CD4-positive, alpha-beta T cell treated with Interleukin-15 for 1 hour (primary cell): ENCODE data around the gene ABHD8.

Source experiments
- DNase-seq: peaks from one replicate; pipeline ENCODE4 v3.0.0-alpha.2; 2020

ABHD8 gene

DNA sequence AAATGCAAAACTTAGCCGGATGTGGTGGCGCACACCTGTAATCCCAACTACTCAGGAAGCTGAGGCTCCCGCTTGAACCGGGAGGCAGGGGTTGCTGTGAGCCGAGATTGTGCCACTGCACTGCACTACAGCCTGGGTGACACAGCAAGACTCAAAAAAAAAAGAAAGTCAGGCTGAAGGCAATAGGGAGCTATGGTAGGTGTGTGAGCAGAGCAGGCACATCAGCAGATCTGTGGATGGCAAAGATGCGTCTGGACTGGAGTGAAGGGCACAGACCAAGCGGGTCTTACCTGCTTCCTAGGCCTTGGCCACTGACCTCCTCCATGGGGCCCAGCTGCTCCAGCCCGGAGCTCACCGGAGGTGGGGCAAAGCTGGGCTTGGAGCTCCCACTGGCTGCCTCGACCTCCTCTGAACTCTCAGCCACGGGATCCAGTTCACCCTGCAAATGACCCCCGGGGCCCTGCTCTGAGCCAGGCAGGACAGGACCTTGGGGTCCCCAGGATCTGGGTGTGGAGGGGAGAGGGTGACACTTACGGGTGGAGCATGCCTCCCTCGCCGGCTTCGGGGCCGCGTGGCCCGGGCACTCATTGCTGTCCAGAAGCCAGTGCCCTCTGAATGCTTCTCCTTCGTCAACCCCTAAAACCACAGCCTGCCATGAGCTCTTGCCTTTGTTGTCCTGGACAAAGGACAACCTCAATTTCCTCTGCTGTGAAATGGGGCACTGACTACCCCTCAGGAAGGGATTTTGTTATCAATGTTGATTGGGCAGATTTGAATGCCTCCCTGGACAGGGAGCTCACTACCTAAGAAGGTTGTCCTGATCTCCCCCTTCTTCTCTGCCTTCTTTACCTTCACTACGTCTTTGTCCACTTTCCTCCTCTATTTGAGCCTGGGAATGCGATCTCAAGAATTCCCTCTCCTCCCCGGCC is 39.2 kb downstream of the ABHD8 start:
- DNase-seq = no peak

GRCh38 chr19:17262557-17262956 is 40.7 kb downstream of the ABHD8 start:
- DNase-seq = no peak

- peak; percentile 88 for DNase-seq
Measured at GRCh38 chr19:17260842-17261325, 42.3 kb downstream of the ABHD8 start.

DNA sequence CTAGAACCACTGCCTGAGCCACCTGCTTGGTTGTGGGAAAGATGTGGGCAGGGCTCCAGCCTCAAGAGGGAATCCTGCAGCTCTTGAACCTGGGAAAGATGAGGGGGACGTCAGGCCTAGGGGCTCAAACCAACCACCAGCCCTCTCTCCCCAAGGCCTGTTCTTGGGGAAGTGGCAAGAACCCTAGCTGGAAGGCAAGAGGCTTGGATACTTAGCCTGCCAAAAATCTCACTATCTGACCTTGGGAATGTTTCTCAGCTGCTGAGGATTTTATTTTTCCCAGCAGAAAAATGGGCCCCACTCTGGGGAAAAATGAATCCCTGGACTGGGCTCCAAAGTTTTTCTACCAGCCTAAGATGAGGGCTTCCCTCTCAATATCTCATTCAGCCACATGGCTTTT is 43.3 kb downstream of the ABHD8 start:
- no peak for DNase-seq

DNA sequence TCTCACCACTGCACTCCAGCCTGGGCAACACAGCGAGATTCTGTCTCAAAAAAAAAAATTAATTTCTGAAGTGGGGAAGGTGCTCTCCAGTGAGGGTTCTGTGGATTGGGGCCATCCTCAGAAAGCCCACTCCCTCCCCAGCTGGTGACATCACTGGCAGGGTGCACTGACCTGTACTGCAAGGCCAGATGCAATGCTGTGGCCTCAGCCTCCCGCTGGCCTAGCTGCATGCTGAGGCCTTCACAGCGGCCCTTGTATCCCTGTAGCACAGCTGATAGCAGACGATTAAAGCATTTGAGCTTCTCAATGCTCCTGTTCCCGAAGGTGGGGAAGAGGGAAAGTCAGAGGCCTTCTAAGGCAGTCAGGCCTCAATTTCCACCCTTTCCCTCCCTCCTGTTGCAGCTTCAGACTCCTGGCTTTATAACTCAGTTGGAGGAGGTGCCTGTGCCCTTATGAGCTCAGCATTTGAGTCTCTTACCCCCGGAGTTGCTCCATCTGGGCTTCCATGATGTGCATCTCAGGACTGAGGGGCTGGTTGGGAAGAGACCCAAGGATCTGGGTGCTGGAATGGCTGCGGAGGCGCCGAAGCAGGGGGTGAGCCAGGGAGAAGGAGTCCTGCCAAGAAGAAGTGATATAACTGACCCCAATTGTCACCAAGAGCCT is 44.0 kb downstream of the ABHD8 start:
- no peak for DNase-seq

GRCh38 chr19:17256130-17256529 is 47.1 kb downstream of the ABHD8 start:
- no peak for DNase-seq

GRCh38 chr19:17255150-17255621 is 48.0 kb downstream of the ABHD8 start:
- DNase-seq = no peak

DNA sequence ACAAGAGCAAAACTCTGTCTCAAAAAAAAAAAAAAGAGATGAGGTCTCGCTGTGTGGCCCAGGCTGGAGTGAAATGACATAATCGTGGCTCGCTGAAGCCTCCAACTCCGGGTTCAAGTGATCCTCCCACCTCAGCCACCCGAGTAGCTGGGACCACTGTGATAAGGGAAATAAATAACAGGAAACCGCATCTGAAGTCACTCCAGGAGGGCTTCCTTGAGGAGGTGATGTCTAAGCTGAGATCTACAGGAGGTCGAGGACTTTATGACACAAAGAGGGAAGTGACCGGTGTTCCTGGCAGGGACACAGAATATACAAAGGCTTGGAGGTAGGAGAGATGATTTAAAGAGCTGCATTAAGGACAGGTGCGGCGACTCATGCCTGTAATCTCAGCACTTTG is 48.6 kb downstream of the ABHD8 start:
- DNase-seq = no peak

DNA sequence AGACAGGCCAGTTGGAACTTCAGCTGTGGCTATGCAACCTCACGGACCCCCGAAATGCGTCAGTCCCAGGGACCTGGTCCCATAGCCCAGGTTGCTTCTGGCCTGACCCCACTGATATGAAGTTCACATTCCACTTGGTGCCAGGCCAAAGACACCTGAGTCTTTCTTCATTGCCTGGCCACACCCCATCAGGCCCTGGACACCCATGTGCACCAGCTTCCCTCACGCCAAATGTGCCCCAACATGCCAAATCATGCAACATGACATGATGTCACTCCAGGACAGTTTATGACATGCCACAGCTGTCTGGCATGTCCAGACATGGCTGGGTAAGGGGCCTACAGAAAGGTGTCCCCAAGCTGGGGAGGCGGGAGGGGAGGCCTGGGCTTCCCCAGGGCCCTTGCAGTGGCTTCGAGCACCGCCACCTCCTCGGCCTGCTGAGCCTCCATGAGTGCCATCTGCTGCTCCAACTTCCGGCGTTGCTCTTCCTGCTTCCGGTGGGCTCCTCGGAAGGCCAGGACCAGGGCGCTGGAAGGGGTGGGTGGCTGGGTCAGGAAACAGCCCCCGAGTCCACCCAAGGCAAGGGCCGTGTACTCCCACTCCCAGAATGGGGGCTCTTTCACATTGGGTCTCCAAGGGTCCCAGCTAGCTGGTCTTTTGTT is 53.2 kb downstream of the ABHD8 start:
- no peak for DNase-seq

DNA sequence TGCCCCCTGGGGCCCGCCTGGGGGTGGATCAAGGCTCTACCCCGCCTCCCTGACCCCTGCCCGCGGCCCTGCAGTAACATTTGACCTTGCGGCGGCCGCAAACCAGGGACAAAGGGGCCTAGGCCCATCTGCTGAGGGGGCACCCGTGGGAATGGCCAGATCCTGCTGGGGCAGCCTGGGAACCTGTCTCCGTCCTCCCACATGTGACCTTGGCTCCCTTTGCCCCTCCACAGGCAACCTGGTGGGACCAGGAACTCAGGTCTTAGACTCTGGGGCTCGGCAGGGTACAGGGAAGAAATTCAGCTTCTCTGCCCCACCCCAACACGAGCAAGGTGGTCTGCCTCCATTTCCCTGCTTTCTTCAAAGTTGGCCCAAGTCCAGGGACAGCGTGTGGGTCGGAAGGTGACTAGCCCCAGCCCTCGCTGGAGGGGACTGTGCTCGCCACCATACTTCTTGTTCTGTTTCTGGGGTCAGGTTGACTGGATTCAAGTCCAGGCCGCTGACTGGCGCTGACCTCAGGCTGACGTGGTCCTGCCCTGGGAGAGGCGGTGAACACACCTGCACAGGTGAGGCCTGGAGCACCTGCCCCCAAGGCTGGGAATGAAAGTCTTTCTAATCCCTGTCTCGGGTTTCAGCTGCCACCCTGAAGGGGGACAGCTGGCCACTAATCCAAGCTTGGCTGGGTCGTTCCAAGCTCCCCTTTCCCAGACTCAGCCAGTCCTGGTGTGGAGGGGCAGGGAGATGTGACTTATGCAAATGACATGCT is 55.0 kb downstream of the ABHD8 start:
- DNase-seq = no peak

DNA sequence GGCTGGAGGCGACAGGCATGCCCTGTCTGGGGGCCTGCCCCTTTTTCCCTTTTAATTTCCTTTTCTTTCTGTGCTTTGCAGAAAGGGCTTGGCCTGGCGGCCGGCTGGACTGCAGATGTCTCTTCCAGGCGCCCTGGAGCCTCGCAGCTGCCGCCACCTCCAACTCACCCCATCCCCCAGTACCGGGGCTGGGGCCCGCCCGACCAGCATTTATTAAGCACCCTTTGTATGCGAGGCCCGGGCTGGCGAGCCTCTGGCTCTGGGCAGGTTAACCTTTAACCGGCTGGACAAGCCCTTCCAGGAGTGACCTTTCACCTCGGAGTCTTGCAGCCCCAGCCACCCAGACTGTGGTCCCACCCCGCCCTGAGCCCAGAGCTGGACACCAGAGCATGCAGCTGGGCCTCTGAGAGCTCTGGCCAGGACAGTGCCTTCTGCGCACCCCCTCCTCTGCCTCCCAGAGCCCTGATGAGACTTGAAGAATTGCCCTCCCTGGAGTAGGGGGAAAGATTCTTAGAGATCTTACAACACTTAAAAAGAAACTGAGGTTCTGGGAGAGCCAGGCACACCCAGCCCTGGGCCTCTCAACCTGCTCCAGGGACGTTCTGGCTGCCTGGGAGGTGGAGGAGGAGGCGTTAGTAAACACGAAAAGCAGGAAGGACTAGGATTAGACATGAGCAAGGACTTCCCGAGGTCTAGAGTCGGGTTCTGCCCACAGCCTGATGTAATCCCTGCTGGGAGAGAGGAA is 56.4 kb downstream of the ABHD8 start:
- DNase-seq = no peak

DNA sequence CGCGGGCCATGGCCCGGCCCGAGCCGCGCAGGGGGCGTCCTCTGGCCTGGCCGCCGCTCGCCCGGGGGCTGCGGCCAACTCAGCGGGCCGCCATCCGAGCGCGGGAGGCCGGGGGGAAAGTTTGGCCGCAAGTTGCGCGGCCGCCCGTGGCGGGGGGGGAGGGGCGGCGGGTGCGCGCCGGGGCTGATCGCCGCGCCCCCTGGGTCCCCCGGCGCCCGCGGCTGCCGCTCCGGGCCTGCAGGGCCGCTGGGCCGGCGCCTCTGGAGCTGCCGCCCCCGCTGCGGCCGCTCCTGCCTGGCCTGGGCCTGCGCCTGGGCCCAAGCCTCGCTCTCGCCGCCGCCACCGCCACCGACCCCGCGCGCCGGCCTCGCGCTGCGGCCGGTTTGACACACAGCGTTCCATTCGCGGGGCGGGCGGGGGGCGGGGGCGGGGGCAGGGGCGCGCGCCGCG is 57.7 kb downstream of the ABHD8 start, which contains the start of gene NR2F6:
Gene NR2F6, minus strand, starts transcription at position 385 of the 450 bp plus-strand sequence. CDS start 699 bp downstream, outside the sequence.
- no peak for DNase-seq

GRCh38 chr19:17244618-17245534 is 58.3 kb downstream of the ABHD8 start:
- no peak for DNase-seq

GRCh38 chr19:17243830-17244617 is 59.2 kb downstream of the ABHD8 start:
- DNase-seq = no peak

DNA sequence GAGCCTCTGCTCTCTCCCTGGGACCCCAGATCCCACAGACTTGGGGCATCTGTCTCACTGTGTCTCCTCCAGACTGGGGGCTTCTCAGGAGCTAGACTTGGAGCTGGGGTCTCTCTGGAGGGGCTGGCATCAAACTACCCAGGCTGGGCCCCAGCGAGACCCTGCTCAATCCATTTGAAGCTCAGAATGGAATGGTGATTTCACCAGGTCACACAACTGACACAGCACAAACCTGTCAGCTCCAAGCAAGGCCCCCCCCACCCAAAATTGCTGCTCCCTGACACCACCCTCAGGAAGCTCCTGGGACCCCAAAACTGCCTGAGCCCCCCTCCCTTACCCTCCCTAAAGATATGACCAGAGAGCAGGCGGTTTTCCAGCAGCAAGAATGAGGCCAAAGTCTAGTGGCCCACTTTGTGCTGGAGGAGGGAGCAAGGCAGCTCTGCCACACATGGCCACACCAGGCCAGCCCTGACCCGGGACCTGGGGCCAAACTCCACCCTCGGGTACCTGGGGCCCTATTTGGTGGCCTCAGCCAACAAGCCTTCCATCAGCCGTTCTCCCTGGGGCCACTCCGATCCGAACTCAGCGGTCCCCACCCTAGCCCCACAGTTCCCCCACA is 59.9 kb downstream of the ABHD8 start:
- no peak for DNase-seq

DNA sequence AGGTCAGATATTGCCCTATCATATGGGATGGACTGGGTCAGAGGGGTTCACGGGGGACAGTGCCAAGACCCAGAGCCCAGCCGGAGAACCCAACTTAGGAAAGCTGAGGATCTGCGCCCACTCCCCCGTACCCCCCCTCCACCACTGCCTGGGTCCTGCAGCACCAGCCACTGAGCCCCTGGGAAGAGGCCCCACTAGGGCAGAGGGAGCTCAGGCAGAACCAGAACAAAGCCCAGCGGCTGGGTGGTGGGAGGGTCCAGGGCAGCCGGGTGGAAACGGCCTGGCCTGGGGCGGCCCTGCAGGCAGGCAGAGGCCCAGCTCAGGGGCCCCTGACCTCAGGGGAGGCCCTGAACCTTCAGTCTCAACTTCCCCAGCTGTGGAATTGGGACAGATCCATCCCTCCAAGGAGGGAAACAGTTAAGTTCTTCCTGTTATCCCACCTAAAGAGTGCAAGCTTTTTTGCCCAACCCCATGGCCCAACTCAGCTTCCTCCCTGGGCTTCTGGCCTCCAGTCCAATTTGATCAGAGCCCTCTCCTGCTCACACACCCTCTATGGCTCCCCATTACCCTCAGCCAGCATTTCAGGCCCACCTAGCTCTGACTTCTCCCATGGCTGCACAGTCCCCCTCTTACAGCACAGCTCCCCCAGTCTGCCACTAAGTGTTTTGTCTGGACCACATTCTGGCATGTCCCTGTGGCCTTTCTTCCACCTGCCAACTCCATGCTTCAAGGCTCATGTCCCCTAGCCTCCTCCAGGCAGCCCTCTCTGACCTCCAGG is 60.6 kb downstream of the ABHD8 start:
- DNase-seq = no peak
